ENCODE data around the gene AGO1. TPM values are rescaled to one million over a fixed set of nuclear protein-coding genes. Genes with fewer than 3 reads are reported as not detected.
A peak's percentile ranks its signal among the peaks of the same experiment; 100 is the strongest.

Gene AGO1
- total and polyA plus RNA-seq, 2 of the 13 experiments (the other 11 are each of a cell fraction or from before 2014, with no cell fraction given) = 9.2 to 18.6 TPM

DNA sequence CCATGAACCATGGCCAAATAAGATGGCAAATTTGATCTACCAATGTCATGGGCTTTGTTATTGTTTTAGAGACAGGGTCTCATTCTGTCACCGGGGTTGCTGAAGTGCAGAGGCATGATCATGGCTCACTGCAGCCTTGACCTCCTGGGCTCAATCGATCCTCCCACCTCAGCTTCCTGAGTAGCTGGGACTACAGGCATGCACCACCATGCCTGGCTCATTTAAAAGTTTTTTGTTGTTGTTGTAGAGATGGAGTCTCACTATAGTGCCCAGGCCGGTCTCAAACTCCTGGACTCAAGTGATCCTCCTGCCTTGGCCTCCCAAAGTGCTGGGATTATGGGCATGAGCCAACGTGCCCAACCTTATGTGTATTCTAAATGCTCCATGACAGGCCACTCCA lies 8.9 kb upstream of the AGO1 start (continued):
- TF ChIP-seq, protein P1, sequence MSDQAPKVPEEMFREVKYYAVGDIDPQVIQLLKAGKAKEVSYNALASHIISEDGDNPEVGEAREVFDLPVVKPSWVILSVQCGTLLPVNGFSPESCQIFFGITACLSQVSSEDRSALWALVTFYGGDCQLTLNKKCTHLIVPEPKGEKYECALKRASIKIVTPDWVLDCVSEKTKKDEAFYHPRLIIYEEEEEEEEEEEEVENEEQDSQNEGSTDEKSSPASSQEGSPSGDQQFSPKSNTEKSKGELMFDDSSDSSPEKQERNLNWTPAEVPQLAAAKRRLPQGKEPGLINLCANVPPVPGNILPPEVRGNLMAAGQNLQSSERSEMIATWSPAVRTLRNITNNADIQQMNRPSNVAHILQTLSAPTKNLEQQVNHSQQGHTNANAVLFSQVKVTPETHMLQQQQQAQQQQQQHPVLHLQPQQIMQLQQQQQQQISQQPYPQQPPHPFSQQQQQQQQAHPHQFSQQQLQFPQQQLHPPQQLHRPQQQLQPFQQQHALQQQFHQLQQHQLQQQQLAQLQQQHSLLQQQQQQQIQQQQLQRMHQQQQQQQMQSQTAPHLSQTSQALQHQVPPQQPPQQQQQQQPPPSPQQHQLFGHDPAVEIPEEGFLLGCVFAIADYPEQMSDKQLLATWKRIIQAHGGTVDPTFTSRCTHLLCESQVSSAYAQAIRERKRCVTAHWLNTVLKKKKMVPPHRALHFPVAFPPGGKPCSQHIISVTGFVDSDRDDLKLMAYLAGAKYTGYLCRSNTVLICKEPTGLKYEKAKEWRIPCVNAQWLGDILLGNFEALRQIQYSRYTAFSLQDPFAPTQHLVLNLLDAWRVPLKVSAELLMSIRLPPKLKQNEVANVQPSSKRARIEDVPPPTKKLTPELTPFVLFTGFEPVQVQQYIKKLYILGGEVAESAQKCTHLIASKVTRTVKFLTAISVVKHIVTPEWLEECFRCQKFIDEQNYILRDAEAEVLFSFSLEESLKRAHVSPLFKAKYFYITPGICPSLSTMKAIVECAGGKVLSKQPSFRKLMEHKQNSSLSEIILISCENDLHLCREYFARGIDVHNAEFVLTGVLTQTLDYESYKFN (CRISPR knock-in tag; conservative IDR thresholded peaks at IDR 0.05) = peak; percentile 59
- TF ChIP-seq ZMYM2 (CRISPR knock-in tag; IDR thresholded peaks at IDR 0.05) = peak; percentile 46; the same call in 1 of the 2 replicates

DNA sequence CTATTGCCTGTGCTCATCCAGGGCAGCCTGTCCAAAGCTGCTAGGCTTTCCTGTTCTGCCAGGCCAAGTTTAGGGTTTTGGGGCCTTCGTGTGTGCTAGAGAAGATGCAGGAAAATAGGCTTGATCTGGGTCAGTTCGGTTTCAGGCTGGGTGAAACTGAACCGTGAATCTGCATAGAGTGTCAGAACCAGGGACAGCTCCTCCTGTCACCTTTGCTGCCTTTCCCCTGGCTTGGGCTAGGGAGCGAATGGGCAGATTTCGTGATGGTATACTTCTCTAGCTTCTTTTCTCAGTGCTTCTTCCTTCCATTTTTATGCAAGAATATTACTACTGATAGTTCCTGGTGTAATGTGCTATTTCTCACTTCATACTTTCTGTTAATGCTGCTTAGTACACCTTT lies 6.0 kb upstream of the AGO1 start:
- WGBS (ENCODE audit: low lambda C conversion rate) = 22% methylated on average over 5 of the region's 5 CpGs
- DNase-seq (ENCODE audit: low spot score) (no peak), FAIRE-seq (peak; percentile 34), ATAC-seq (peak; percentile 81)
- H3K27ac ChIP-seq (ENCODE audit: extremely low read length, insufficient read depth, low read length) = no peak overlapping the region
- intact Hi-C loops (cut with micrococcal nuclease; ENCODE audit: unreplicated experiment) = no loop called here
- H3K27me3 ChIP-seq (ENCODE audit: control insufficient read depth in 1 of 2, insufficient read depth in 2 of 2, low read length in 2 of 2) = no peaks in the 10 kb centered on the region
- no peaks in the 10 kb centered on the region for H3K9me3 ChIP-seq (ENCODE audit: low read length)
- H3K79me2 ChIP-seq (ENCODE audit: insufficient read depth, low read length) = no peaks in the 10 kb centered on the region
- H3K36me3 ChIP-seq (replicated peaks in 1 of 2; ENCODE audit: control insufficient read depth in 1 of 2, insufficient read depth in 2 of 2, low read length in 2 of 2) = no peaks in the 10 kb centered on the region
- no peaks in the 10 kb centered on the region for H4K20me1 ChIP-seq (ENCODE audit: insufficient read depth, low read length)
- in situ Hi-C loops (cut with HindIII; ENCODE audit: extremely low pct_ligation_motif_present, low pct_unique_long_range_greater_than_20kb) = no loop called here
- H3K9ac ChIP-seq (ENCODE audit: insufficient read depth, low read depth, low read length) = no peak overlapping the region
- peaks cover 26% of the 10 kb centered on the region for H3K4me1 ChIP-seq (ENCODE audit: insufficient read depth, low read length)
- BruUV-seq (replicated peaks) = no TSS peak
- H3K4me2 ChIP-seq (ENCODE audit: low read depth, low read length) = no peak overlapping the region
- no peak overlapping the region for H2AFZ ChIP-seq (ENCODE audit: low read length)
- CTCF ChIA-PET (ENCODE audit: low intra/inter-chr PET ratio, low total read pairs) = no interaction called here
- no peak overlapping the region for H3K4me3 ChIP-seq (replicated peaks in 1 of 3; ENCODE audit: insufficient read depth in 1 of 3, low read depth in 2 of 3, low read length in 3 of 3)
- POLR2A ChIA-PET = no interaction called here
- TF ChIP-seq ZNF30 (CRISPR knock-in tag; IDR thresholded peaks at IDR 0.05) = no peak
- TF ChIP-seq ZNF430 (CRISPR knock-in tag; IDR thresholded peaks at IDR 0.05) = no peak
- no peak for TF ChIP-seq ZNF296 (CRISPR knock-in tag; conservative IDR thresholded peaks at IDR 0.05)
- TF ChIP-seq, protein P2, sequence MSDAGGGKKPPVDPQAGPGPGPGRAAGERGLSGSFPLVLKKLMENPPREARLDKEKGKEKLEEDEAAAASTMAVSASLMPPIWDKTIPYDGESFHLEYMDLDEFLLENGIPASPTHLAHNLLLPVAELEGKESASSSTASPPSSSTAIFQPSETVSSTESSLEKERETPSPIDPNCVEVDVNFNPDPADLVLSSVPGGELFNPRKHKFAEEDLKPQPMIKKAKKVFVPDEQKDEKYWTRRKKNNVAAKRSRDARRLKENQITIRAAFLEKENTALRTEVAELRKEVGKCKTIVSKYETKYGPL (CRISPR knock-in tag; IDR thresholded peaks at IDR 0.05) = peak; percentile 54; the same call in 1 of the 2 replicates
- 0 out of 2 replicates have a peak, but pooled peaks have one; percentile 25 for TF ChIP-seq IRF2 (CRISPR knock-in tag; IDR thresholded peaks at IDR 0.05)
- TF ChIP-seq TOE1 (CRISPR knock-in tag; IDR thresholded peaks at IDR 0.05) = no peak
- 0 out of 2 replicates have a peak, but pooled peaks have one; percentile 60 for TF ChIP-seq HOXA5 (CRISPR knock-in tag; IDR thresholded peaks at IDR 0.05)
- TF ChIP-seq, protein P3, sequence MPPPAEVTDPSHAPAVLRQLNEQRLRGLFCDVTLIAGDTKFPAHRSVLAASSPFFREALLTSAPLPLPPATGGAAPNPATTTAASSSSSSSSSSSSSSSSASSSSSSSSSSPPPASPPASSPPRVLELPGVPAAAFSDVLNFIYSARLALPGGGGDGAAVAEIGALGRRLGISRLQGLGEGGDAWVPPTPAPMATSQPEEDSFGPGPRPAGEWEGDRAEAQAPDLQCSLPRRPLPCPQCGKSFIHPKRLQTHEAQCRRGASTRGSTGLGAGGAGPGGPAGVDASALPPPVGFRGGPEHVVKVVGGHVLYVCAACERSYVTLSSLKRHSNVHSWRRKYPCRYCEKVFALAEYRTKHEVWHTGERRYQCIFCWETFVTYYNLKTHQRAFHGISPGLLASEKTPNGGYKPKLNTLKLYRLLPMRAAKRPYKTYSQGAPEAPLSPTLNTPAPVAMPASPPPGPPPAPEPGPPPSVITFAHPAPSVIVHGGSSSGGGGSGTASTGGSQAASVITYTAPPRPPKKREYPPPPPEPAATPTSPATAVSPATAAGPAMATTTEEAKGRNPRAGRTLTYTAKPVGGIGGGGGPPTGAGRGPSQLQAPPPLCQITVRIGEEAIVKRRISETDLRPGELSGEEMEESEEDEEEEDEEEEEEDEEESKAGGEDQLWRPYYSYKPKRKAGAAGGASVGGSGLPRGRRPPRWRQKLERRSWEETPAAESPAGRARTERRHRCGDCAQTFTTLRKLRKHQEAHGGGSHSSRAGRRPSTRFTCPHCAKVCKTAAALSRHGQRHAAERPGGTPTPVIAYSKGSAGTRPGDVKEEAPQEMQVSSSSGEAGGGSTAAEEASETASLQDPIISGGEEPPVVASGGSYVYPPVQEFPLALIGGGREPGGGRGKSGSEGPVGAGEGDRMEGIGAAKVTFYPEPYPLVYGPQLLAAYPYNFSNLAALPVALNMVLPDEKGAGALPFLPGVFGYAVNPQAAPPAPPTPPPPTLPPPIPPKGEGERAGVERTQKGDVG (CRISPR knock-in tag; IDR thresholded peaks at IDR 0.05; ENCODE audit: borderline replicate concordance) = no peak
- no peak for TF ChIP-seq ZNF460 (CRISPR knock-in tag; IDR thresholded peaks at IDR 0.05; ENCODE audit: borderline replicate concordance)
- TF ChIP-seq ZKSCAN1 (IDR thresholded peaks at IDR 0.05; ENCODE audit: low read length) = no peak
- TF ChIP-seq, protein P4, sequence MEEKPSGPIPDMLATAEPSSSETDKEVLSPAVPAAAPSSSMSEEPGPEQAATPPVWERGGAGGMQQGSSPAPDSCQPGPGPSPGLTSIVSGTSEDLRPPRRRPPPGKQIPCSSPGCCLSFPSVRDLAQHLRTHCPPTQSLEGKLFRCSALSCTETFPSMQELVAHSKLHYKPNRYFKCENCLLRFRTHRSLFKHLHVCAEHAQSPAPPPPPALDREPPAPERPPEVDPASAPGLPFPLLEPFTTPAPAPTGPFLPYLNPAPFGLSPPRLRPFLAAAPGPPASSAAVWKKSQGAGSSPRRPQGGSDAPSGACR (CRISPR knock-in tag; IDR thresholded peaks at IDR 0.05) = no peak
- 0 out of 2 replicates have a peak, but pooled peaks have one; percentile 24 for TF ChIP-seq ZNF264 (CRISPR knock-in tag; IDR thresholded peaks at IDR 0.05)
- 0 out of 2 replicates have a peak, but pooled peaks have one; percentile 31 for TF ChIP-seq MXD4 (CRISPR knock-in tag; IDR thresholded peaks at IDR 0.05)
